ENCODE measurements around the gene HPS1. TPM values are rescaled to one million over a fixed set of nuclear protein-coding genes. Genes with fewer than 3 reads are reported as not detected.

The HPS1 gene
- total RNA-seq, 1 experiment from 2014 or later = 47.4 TPM

DNA sequence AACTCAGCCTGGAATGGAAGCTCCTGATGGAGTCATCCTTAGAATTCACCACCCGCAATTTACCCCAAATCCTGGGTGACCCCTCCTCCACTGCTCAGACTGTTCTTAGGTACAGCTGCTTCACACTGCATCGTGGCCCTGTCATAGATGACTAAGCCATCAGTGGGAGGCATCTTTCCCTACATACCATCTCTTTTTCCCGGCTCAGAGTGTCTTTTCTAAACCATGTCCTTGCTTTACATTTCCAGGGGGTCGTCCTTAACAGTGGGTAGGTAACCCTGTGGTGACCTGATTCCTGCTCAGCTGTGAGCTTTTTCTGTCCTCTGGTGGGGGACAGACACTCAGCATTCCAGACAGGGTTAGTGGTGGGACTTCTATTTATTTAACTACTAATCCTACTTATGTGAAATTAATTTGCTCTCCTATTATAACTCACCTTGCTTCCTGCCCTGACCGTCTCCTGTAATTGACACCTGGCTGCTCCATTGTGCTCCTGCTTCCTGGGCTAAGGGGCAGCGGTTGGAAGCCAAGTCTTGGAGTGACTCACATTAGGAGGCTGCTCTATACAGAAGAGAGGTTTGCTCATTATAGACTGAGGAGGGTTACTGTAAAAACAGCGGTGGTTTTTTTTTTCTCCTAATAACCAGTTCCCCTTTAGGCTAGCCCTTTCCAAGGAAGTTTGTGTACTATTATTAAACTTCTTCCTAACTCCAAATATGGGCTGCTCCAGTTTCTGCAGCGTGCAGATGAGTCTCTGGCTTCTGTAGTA, 72.3 kb downstream of the HPS1 start:
- Mint-ChIP-seq H3K27ac (peak overlapping the region in 2 of 3 experiments; percentile 0 to 41; a peak in 3 of 7 replicates), H3K4me3 (no peak overlapping the region), H3K4me1 (peaks cover 19 to 22% of the 10 kb centered on the region in 2 experiments), H3K27me3 (ENCODE audit: low read depth) (peaks cover 1% of the 10 kb centered on the region; the same call in 1 of the 2 replicates), H3K36me3 (ENCODE audit: insufficient read depth in 1 of 3, low read depth in 3 of 3) (peaks cover 0 to 3% (median 0%) of the 10 kb centered on the region in 3 experiments; a peak in 3 of 7 replicates), H3K9me3 (peaks cover 10 to 11% of the 10 kb centered on the region in 2 experiments; a peak in 4 of 5 replicates)
- no peak overlapping the region for H4K91ac ChIP-seq (ENCODE audit: insufficient read length, low read depth, low read length)
- no peak overlapping the region for H2BK15ac ChIP-seq (ENCODE audit: low read depth, low read length)
- H3K9me3 ChIP-seq (ENCODE audit: control insufficient read depth, low read depth, low read length) = no peaks in the 10 kb centered on the region
- H4K8ac ChIP-seq (replicated peaks; ENCODE audit: insufficient read length, low read depth, low read length) = no peak overlapping the region
- DNase-seq = no peak
- no peak overlapping the region for H3K23ac ChIP-seq (ENCODE audit: insufficient read length, low read depth, low read length)
- no peak overlapping the region for H2AK5ac ChIP-seq (ENCODE audit: insufficient read length, low read length)
- H3K4ac ChIP-seq (ENCODE audit: low read depth, low read length) = no peak overlapping the region
- no peak overlapping the region for H2BK120ac ChIP-seq (ENCODE audit: low read depth, low read length, poor library complexity, severe bottlenecking)
- TF ChIP-seq, protein P1, sequence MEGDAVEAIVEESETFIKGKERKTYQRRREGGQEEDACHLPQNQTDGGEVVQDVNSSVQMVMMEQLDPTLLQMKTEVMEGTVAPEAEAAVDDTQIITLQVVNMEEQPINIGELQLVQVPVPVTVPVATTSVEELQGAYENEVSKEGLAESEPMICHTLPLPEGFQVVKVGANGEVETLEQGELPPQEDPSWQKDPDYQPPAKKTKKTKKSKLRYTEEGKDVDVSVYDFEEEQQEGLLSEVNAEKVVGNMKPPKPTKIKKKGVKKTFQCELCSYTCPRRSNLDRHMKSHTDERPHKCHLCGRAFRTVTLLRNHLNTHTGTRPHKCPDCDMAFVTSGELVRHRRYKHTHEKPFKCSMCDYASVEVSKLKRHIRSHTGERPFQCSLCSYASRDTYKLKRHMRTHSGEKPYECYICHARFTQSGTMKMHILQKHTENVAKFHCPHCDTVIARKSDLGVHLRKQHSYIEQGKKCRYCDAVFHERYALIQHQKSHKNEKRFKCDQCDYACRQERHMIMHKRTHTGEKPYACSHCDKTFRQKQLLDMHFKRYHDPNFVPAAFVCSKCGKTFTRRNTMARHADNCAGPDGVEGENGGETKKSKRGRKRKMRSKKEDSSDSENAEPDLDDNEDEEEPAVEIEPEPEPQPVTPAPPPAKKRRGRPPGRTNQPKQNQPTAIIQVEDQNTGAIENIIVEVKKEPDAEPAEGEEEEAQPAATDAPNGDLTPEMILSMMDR (conservative IDR thresholded peaks at IDR 0.05) = no peak
- no peak overlapping the region for H3K9ac ChIP-seq (ENCODE audit: extremely low read depth, insufficient read length, low read length)
- no peak overlapping the region for H2BK20ac ChIP-seq (ENCODE audit: low read depth, low read length, poor library complexity, severe bottlenecking)
- no peak overlapping the region for H3K27ac ChIP-seq (ENCODE audit: insufficient read length, low read depth, low read length)
- no peak overlapping the region for H3K18ac ChIP-seq (ENCODE audit: insufficient read length, low read depth, low read length)
- no peaks in the 10 kb centered on the region for H3K27me3 ChIP-seq (ENCODE audit: insufficient read depth, low read length)
- H3K4me1 ChIP-seq (ENCODE audit: insufficient read depth, low read length) = no peaks in the 10 kb centered on the region; the same call in 1 of the 2 replicates
- no CpG with 5 or more reads among the region's 8 CpGs for WGBS (ENCODE audit: extremely low coverage, insufficient read length, low lambda C conversion rate)
- no peak overlapping the region for H4K5ac ChIP-seq (ENCODE audit: insufficient read length, low read depth, low read length)
- H2BK12ac ChIP-seq (ENCODE audit: insufficient read length, low read depth, low read length) = no peak overlapping the region
- no peak overlapping the region for H2AFZ ChIP-seq (ENCODE audit: low read length)
- H3K56ac ChIP-seq (ENCODE audit: insufficient read length, low read depth, low read length) = no peak overlapping the region
- no peaks in the 10 kb centered on the region for H3K79me2 ChIP-seq (ENCODE audit: insufficient read depth, low read length)
- H4K20me1 ChIP-seq (ENCODE audit: control insufficient read depth, insufficient read depth, insufficient read length) = no peaks in the 10 kb centered on the region
- no peak overlapping the region for H3T11ph ChIP-seq (ENCODE audit: low read length)
- no peak overlapping the region for H2BK5ac ChIP-seq (ENCODE audit: insufficient read length, low read length)
- no peaks in the 10 kb centered on the region for H3K23me2 ChIP-seq (ENCODE audit: insufficient read length, low read depth, low read length, poor library complexity, severe bottlenecking)
- no peak overlapping the region for H3K4me2 ChIP-seq (ENCODE audit: insufficient read depth, insufficient read length, low read length)
- no peak overlapping the region for H3K14ac ChIP-seq (ENCODE audit: insufficient read depth, low read length)
- H3K79me1 ChIP-seq (ENCODE audit: insufficient read depth, low read depth, low read length, poor library complexity, severe bottlenecking) = no peaks in the 10 kb centered on the region
